Measurements from ENCODE around the gene FMNL2. TPM values are rescaled to one million over a fixed set of nuclear protein-coding genes. Genes with fewer than 3 reads are reported as not detected.

Gene FMNL2
- total RNA-seq, 1 experiment from 2014 or later: 33.6 TPM

- Histone ChIP-seq H3T11ph (ENCODE audit: low read length) (no peak overlapping the region), H3K79me2 (ENCODE audit: insufficient read depth, low read length) (peaks cover 4% of the 10 kb centered on the region; the same call in 1 of the 2 replicates), H3K27ac (ENCODE audit: insufficient read length, low read depth, low read length) (no peak overlapping the region), H4K8ac (replicated peaks; ENCODE audit: insufficient read length, low read depth, low read length) (no peak overlapping the region), H3K79me1 (ENCODE audit: insufficient read depth, low read depth, low read length, poor library complexity, severe bottlenecking) (no peaks in the 10 kb centered on the region), H3K4me2 (ENCODE audit: insufficient read depth, insufficient read length, low read length) (no peak overlapping the region), H4K5ac (ENCODE audit: insufficient read length, low read depth, low read length) (no peak overlapping the region), H3K23me2 (ENCODE audit: insufficient read length, low read depth, low read length, poor library complexity, severe bottlenecking) (no peaks in the 10 kb centered on the region), H3K27me3 (ENCODE audit: insufficient read depth, low read length) (no peaks in the 10 kb centered on the region), H2BK15ac (ENCODE audit: low read depth, low read length) (no peak overlapping the region), H3K9me3 (ENCODE audit: control insufficient read depth, low read depth, low read length) (no peaks in the 10 kb centered on the region), H4K91ac (ENCODE audit: insufficient read length, low read depth, low read length) (no peak overlapping the region), H3K56ac (ENCODE audit: insufficient read length, low read depth, low read length) (no peak overlapping the region), H3K4ac (ENCODE audit: low read depth, low read length) (no peak overlapping the region), H3K23ac (ENCODE audit: insufficient read length, low read depth, low read length) (no peak overlapping the region), H3K18ac (ENCODE audit: insufficient read length, low read depth, low read length) (no peak overlapping the region), H2BK12ac (ENCODE audit: insufficient read length, low read depth, low read length) (no peak overlapping the region), H2BK20ac (ENCODE audit: low read depth, low read length, poor library complexity, severe bottlenecking) (no peak overlapping the region), H2BK5ac (ENCODE audit: insufficient read length, low read length) (no peak overlapping the region), H3K9ac (ENCODE audit: extremely low read depth, insufficient read length, low read length) (no peak overlapping the region), H2BK120ac (ENCODE audit: low read depth, low read length, poor library complexity, severe bottlenecking) (no peak overlapping the region), H3K14ac (ENCODE audit: insufficient read depth, low read length) (no peak overlapping the region), H3K4me1 (ENCODE audit: insufficient read depth, low read length) (peaks cover 6% of the 10 kb centered on the region; the same call in 1 of the 2 replicates), H4K20me1 (ENCODE audit: control insufficient read depth, insufficient read depth, insufficient read length) (no peaks in the 10 kb centered on the region), H2AFZ (ENCODE audit: low read length) (no peak overlapping the region), H2AK5ac (ENCODE audit: insufficient read length, low read length) (no peak overlapping the region)
- WGBS (ENCODE audit: extremely low coverage, insufficient read length, low lambda C conversion rate): no CpG with 5 or more reads among the region's 8 CpGs
- Mint-ChIP-seq H3K4me3 (no peak overlapping the region), H3K36me3 (ENCODE audit: insufficient read depth in 1 of 3, low read depth in 3 of 3) (peaks cover 0 to 17% (median 6%) of the 10 kb centered on the region in 3 experiments; a peak in 4 of 7 replicates), H3K4me1 (peaks cover 53 to 54% of the 10 kb centered on the region in 2 experiments), H3K27me3 (ENCODE audit: low read depth) (no peaks in the 10 kb centered on the region), H3K9me3 (peaks cover 10 to 12% of the 10 kb centered on the region in 2 experiments), H3K27ac (no peak overlapping the region)
- no peak for DNase-seq
- TF ChIP-seq, protein P1, sequence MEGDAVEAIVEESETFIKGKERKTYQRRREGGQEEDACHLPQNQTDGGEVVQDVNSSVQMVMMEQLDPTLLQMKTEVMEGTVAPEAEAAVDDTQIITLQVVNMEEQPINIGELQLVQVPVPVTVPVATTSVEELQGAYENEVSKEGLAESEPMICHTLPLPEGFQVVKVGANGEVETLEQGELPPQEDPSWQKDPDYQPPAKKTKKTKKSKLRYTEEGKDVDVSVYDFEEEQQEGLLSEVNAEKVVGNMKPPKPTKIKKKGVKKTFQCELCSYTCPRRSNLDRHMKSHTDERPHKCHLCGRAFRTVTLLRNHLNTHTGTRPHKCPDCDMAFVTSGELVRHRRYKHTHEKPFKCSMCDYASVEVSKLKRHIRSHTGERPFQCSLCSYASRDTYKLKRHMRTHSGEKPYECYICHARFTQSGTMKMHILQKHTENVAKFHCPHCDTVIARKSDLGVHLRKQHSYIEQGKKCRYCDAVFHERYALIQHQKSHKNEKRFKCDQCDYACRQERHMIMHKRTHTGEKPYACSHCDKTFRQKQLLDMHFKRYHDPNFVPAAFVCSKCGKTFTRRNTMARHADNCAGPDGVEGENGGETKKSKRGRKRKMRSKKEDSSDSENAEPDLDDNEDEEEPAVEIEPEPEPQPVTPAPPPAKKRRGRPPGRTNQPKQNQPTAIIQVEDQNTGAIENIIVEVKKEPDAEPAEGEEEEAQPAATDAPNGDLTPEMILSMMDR (conservative IDR thresholded peaks at IDR 0.05): no peak
Observed at GRCh38 chr2:152500772-152501171, 165.8 kb downstream of the FMNL2 start.

Data from H9 (cell line).